Measurements from ENCODE around the gene POPDC3. TPM values are rescaled to one million over a fixed set of nuclear protein-coding genes. Genes with fewer than 3 reads are reported as not detected.

POPDC3 gene
- polyA plus RNA-seq, 3 donors, result 0.24 to 0.52 (median 0.46) TPM

GRCh38 chr6:105153676-105154075 lies 26.1 kb downstream of the POPDC3 start:
- no peak for DNase-seq

DNA sequence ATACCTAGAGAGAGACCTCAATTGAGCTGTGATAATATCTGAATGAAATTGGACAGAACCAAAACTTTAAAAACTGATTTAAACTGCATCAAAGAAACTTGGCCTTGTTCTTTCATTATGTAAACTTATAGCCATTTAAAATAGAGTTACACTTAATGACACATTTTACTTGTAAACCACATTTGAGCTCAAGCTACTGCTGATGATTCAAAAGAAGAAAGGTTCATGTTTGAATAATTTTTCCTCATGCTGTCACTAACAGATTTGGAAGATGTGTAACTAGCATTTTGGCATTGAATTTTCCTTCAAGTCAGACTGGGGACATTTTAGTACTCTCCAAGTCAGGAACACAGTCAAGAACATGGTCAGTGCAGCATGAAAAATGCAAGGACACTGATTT lies 26.9 kb downstream of the POPDC3 start:
- no peak for DNase-seq

- DNase-seq, result no peak
Observed at GRCh38 chr6:105151644-105152043, 28.2 kb downstream of the POPDC3 start.

DNA sequence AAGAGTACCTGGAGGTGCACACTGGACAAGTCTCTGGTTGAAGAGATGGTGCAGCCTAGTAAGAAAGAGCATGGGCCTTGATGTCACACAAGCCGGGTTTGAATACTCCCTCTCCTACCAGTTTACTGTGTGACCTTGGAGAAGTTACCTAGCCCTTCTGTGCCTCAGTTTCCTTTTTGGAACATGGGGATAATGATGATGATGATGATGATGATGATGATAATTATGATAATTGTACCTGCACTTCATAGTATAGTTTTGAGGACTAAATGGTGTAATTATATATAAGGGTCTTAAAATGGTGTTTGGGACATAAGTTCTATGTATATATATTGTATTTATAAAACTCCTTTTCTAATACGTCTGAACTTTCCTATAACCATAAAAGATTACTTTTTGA lies 41.7 kb downstream of the POPDC3 start:
- DNase-seq, result no peak

GRCh38 chr6:105137388-105137787 lies 42.4 kb downstream of the POPDC3 start:
- DNase-seq, result no peak

- DNase-seq, result peak; percentile 26
Observed at GRCh38 chr6:105136431-105137350, 43.1 kb downstream of the POPDC3 start.

- no peak for DNase-seq
Observed at GRCh38 chr6:105135907-105136430, 43.8 kb downstream of the POPDC3 start.

GRCh38 chr6:105135056-105135455 lies 44.8 kb downstream of the POPDC3 start:
- DNase-seq, result no peak

GRCh38 chr6:105122717-105123116 lies 57.1 kb downstream of the POPDC3 start:
- no peak for DNase-seq

DNA sequence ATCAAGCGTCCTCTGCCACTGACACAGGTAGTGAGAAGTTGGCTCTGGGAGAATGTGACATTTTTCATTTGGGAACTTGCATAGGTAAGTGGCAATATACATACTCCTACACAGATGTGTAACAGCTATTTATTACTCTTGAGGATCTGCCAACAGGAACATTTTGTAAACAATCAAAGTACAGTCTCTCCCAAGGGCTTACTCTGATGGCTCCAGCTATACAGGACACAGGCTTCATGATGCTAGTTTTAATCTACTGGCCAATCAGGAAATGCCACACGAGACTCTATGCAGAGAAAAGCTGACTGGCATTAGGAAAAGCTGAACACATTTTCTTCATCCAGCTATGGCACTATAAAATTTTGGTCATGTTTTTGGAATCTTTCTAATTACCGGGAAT lies 57.8 kb downstream of the POPDC3 start:
- DNase-seq, result no peak

- DNase-seq, result no peak
Observed at GRCh38 chr6:105120570-105120969, 59.2 kb downstream of the POPDC3 start.

GRCh38 chr6:105116150-105116549 lies 63.7 kb downstream of the POPDC3 start:
- no peak for DNase-seq

DNA sequence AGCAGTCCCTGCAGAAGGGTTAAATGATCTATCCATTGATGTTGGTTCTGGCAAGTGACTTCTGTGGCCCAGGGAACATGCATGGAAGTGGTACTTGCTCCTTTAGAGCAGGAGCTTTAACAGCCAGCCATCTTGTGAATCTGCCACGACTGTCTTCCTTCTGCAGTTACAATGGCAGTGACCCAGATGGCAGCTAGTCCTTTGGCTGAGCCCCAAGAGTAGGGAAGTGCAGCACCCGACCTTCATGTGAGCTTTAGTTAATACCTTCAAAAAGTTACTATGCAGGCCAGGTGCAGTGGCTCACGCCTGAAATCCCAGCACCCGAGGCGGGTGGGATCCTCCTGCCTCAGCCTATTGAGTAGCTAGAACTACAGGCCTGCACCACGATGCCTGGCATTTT lies 66.4 kb downstream of the POPDC3 start:
- no peak for DNase-seq

GRCh38 chr6:105112577-105112976 lies 67.2 kb downstream of the POPDC3 start:
- no peak for DNase-seq

- no peak for DNase-seq
Observed at GRCh38 chr6:105111871-105112270, 67.9 kb downstream of the POPDC3 start.

DNA sequence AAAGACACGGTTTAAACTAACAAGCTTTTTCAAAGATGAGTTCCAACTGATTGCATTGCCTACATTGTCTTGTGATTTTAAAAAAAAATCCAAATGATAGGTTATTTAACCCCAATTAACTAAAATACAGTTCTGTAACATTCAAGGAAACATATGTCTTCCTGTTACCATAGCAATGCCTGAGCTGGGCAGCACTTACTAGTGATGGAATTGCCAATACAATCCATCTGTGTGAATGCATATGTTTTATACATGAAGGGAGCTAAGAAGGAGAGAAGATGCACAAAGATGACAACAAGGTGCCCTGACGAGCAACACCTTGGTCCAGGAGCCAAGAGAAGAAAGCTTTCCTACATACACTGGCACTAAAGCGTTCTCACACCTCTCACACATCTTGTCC lies 68.7 kb downstream of the POPDC3 start:
- no peak for DNase-seq

DNA sequence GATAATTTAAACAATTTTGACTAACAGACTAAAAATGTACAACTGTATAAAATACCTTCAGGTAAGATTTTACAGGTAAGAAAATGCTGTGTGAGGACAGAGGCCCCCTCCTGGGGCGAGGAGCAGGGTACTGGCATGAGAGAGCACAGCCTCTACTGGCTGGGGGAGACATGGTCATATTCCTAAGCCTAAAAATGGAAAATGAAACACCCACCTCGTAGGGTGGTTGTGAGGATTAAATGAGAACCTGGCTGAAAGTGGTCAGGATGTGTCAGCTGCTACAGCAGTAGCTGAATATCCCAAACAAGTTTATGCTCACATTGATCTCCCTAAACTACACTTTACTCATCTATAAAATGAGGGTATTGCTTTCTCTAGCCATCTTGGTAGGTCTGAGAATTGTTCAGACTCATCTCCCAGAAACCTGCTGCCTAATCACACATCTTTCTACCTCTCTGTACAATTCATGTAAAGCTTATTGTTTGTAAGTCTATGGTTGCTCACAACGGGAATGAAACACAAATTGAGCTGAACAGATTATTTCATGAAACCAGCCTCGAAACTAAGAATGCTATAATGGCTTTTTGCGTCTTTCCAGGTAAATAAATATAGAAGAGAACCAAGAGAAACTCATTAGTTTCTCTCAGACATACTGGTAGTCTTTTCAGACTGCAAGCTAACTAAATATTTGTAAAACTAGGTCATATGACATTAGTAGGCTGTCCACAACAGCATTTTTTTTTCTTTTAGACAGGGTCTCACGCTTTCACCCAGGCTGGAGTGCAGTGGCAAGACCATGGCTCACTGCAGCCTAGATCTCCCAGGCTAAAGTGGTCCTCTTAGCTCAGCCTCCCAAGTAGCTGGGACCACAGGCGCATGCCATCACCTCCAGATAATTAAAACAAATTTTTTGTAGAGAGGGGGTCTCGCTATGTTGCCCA lies 69.6 kb downstream of the POPDC3 start:
- no peak for DNase-seq

DNA sequence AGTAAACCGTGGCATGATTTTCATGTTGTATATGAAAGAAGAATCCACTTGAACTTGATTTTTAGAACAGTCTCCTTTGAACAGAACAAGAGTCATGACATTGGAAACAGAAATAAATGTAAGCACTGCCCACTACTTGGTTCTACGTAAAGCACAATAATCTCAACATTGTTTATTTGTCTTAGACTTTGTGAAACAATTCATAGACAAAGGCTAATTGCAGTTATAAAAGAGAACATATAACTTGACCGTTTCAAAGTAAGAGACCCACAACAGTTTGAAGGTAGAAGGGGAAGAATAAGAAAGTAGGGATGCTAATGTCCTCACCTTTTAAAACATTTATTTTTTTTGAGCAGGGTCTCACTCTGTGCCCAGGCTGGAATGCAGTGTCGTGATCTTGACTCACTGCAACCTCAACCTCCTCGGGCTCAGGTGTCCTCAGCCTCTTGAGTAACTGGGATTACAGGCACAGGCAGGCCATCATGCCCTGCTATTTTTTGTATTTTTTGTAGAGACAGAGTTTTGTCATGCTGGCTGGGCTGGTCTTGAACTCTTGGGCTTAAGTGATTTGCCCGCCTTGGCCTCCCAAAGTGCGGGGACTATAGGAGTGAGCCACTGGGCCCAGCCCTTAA lies 71.1 kb downstream of the POPDC3 start:
- no peak for DNase-seq

Data from renal pelvis (tissue), 4 donors.